Measurements from ENCODE around the gene CDK5RAP1.

GRCh38 chr20:33370291-33370690, 31.0 kb downstream of the CDK5RAP1 start:
- TF ChIP-seq CTCF (IDR thresholded peaks at IDR 0.05) (no peak), POLR2AphosphoS5 (IDR thresholded peaks at IDR 0.05) (no peak)
